ENCODE measurements around the gene TEX29.

DNA sequence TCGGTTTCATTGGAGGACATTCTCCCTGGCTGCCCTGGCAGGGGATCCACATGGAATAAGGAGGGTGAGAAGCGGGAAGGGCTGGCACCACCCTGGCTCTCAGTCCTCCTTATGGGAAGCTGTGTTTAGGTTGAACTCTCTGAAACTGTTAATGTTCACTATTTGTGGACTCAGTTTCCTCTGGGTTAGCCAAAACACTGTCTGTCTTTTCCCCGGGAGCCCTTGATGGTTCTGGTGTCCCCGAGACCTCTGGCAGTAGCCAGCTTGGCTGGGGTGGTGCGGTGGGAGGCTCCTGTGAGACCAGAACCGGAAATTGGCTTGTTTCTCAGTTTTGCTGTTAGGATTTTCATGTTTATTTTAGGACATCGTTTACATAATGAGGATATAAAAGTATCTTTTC, 48.3 kb upstream of the TEX29 start:
- TF ChIP-seq, protein P1, sequence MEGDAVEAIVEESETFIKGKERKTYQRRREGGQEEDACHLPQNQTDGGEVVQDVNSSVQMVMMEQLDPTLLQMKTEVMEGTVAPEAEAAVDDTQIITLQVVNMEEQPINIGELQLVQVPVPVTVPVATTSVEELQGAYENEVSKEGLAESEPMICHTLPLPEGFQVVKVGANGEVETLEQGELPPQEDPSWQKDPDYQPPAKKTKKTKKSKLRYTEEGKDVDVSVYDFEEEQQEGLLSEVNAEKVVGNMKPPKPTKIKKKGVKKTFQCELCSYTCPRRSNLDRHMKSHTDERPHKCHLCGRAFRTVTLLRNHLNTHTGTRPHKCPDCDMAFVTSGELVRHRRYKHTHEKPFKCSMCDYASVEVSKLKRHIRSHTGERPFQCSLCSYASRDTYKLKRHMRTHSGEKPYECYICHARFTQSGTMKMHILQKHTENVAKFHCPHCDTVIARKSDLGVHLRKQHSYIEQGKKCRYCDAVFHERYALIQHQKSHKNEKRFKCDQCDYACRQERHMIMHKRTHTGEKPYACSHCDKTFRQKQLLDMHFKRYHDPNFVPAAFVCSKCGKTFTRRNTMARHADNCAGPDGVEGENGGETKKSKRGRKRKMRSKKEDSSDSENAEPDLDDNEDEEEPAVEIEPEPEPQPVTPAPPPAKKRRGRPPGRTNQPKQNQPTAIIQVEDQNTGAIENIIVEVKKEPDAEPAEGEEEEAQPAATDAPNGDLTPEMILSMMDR (IDR thresholded peaks at IDR 0.05): no peak
- no peak for TF ChIP-seq ZFX (IDR thresholded peaks at IDR 0.05; ENCODE audit: borderline replicate concordance)
